A673 (cell line): Measurements from ENCODE around the gene PLXNA3.

ENCODE experiments used
- EZH2 ChIP-seq: fragments of 200-600 bp; sonication (generic); IDR thresholded peaks from 2 replicates; pipeline ENCODE4 v1.6.1; 2017; ENCODE audit warnings: borderline replicate concordance, low read depth, mild to moderate bottlenecking, mixed read lengths, antibody characterized with exemption, low read length; ENCODE audit not compliant: poor library complexity, severe bottlenecking
- TF ChIP-seq, protein P1 (sequence below): fragments of 300-800, 200-600 bp; sonication (generic); conservative IDR thresholded peaks from 2 replicates; pipeline ENCODE4 v1.5.1; 2017; ENCODE audit warnings: low read depth, mild to moderate bottlenecking, antibody characterized with exemption, low read length, moderate library complexity, mixed read lengths

DNA sequence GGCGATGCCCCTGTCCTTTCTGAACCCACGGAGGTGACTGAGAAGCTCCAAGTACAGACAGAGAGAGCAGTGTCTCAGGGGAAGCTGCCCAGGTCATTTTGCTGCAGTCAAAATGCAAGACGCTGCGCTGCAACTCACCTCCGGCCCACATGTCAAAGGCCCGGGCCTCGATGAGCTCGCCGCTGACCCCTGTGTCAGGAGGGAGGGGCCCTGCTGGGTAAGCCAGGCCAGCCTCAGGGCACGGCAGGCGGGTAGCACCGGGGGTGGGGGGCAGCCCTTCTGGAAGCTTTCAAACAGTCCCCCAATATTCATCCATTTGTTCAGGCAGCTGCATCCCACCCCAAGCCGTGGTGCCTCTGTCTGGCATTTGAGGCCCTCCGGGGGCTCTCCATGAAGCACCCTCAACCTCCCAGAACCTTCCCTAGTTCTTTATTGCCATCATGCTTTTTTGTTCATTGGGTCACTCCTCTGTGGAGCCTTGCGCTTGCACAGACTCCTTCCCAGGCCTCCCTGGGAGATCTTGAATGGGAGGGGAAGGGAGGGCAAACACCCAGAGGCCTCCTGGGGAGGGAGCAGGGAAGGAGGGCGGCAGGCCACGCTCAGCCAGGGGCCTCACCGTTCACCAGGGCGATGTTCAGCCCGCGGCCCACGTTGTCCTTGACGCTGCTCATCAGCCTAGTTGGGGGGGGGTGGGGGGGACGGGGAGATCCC lies 49.7 kb downstream of the PLXNA3 start:
- TF ChIP-seq, protein P1, sequence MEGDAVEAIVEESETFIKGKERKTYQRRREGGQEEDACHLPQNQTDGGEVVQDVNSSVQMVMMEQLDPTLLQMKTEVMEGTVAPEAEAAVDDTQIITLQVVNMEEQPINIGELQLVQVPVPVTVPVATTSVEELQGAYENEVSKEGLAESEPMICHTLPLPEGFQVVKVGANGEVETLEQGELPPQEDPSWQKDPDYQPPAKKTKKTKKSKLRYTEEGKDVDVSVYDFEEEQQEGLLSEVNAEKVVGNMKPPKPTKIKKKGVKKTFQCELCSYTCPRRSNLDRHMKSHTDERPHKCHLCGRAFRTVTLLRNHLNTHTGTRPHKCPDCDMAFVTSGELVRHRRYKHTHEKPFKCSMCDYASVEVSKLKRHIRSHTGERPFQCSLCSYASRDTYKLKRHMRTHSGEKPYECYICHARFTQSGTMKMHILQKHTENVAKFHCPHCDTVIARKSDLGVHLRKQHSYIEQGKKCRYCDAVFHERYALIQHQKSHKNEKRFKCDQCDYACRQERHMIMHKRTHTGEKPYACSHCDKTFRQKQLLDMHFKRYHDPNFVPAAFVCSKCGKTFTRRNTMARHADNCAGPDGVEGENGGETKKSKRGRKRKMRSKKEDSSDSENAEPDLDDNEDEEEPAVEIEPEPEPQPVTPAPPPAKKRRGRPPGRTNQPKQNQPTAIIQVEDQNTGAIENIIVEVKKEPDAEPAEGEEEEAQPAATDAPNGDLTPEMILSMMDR, result no peak
- TF ChIP-seq EZH2, result no peak
